Regular cardiac myocyte (primary cell): Measurements from ENCODE around the gene BACH2. TPM values are rescaled to one million over a fixed set of nuclear protein-coding genes. Genes with fewer than 3 reads are reported as not detected.

Experiments
- total RNA-seq: library from RNA; depleted of rRNA; stranded (reverse); fragments of >200 nt; gene quantifications from 2 replicates; pipeline ENCODE4 v1.2.3, GENCODE V29; 2014

The BACH2 gene
- under 0.01 TPM in 2 replicates for total RNA-seq

DNA sequence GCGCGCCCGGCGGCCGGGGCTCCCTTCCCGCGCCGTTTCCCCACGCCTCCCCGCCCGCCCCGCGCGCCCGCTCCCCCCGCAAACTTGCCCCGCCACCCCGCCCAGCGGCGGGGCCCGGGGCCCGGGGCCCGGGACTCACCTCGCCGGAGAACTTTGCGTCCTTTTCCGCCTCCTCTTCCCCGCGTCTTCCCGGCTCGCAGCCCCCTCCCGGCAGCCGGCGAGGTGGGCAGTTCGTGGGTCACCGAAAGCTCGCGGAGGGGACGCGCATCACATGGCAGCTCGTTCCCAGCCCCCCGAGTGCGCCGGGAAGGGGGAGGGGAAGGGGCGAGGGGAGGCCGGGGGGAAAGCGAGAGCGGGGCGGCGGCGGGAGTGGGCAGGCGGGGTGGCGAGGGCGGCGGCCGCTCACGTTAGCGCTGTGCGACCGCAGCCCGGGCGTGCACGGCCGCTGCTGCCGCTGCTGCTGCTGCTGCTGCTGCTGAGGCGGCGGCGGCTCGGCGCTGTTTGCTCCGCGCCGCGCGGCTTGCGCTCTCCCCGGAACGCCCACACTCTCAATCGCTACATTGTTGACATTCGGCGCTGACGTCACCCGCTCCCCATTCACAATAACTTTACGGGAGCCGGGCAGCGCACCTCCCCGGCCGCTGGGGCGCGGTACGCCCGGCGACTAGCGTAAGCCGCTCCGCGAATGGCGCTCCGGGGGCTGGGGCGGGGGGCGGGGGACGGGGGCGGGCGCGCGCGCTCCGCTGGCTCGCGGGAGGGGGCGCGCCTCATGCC, at the start of gene BACH2:
TSS of gene BACH2 (minus strand) at position 503 of the 774 bp plus-strand sequence. CDS start 287,999 bp downstream, outside the sequence.

GRCh38 chr6:89894169-89894568, 402.5 kb downstream of the BACH2 start, which contains the start of gene GJA10:
Gene GJA10, plus strand, starts transcription at chr6:89894469. Its CDS starts 0 bp downstream, at chr6:89894469.

